ENCODE data around the gene ECHDC3.

- TF ChIP-seq FOSL2 (IDR thresholded peaks at IDR 0.05): no peak
- TF ChIP-seq FOSL2 (CRISPR knock-in tag; IDR thresholded peaks at IDR 0.05): no peak
- TF ChIP-seq CTCF (IDR thresholded peaks at IDR 0.05): no peak
- no peak for TF ChIP-seq RAD21 (conservative IDR thresholded peaks at IDR 0.05 in 1 of 2, IDR thresholded peaks at IDR 0.05 in 1 of 2)
- TF ChIP-seq TP53 (CRISPR knock-in tag; IDR thresholded peaks at IDR 0.05): no peak
Observed at GRCh38 chr10:11705722-11706121, 36.5 kb upstream of the ECHDC3 start.
